K562 (cell line): ENCODE data around the gene CTSH. TPM values are rescaled to one million over a fixed set of nuclear protein-coding genes. Genes with fewer than 3 reads are reported as not detected.
A peak's percentile ranks its signal among the peaks of the same experiment; 100 is the strongest.

Source experiments
- EGR1 ChIP-seq: fragments of 450-650 bp; conservative IDR thresholded peaks from 2 replicates; pipeline ENCODE4 v1.6.1; 2017; ENCODE audit warnings: mild to moderate bottlenecking
- ELK3 ChIP-seq: fragments of 450-650 bp; formaldehyde crosslinking; IDR thresholded peaks from 2 replicates; pipeline ENCODE4 v1.4.0; 2020; ENCODE audit warnings: mild to moderate bottlenecking
- GATAD2A ChIP-seq: fragments of 450-650 bp; IDR thresholded peaks from 2 replicates; pipeline ENCODE4 v1.6.1; 2017
- IFI16 ChIP-seq: fragments of 250-450 bp; sonication (Bioruptor Pico); IDR thresholded peaks from 2 replicates; pipeline ENCODE4 v2.1.2; 2022; ENCODE audit warnings: mild to moderate bottlenecking, inconsistent platforms
- PTBP1 ChIP-seq: fragments of 200-400 bp; formaldehyde crosslinking; IDR thresholded peaks from 2 replicates; pipeline ENCODE4 v1.6.1; 2017; ENCODE audit warnings: low read depth, low read length
- RAD21 ChIP-seq, 2 experiments: fragments of 250-450 bp in 1 of 2; fragments of 450-650 bp in 1 of 2; sonication (Bioruptor Pico) in 1 of 2; formaldehyde crosslinking in 1 of 2; IDR thresholded peaks in 1 of 2; conservative IDR thresholded peaks in 1 of 2; 2 replicates each; pipeline versions ENCODE4 v1.4.0 to v1.8.0; 2020 to 2022; ENCODE audit warnings: mild to moderate bottlenecking in 2 of 2, moderate library complexity in 1 of 2
- RAD51 ChIP-seq: fragments of 450-650 bp; IDR thresholded peaks from 2 replicates; pipeline ENCODE4 v1.7.1; 2016; ENCODE audit warnings: low read depth, mild to moderate bottlenecking, borderline replicate concordance
- SMARCE1 ChIP-seq: fragments of 450-650 bp; IDR thresholded peaks from 2 replicates; pipeline ENCODE4 v1.7.1; 2016; ENCODE audit warnings: mild to moderate bottlenecking
- SMC3 ChIP-seq: conservative IDR thresholded peaks from 2 replicates; pipeline ENCODE4 v1.6.1; 2011; ENCODE audit warnings: low read depth, low read length, improper control_type of control experiment; ENCODE audit not compliant: insufficient read depth
- TEAD4 ChIP-seq, 2 experiments: sonication (generic) in 1 of 2; formaldehyde crosslinking in 1 of 2; IDR thresholded peaks; 2 replicates each; pipeline versions ENCODE4 v1.6.1 to v1.8.0; 2012 to 2022; ENCODE audit warnings: borderline replicate concordance in 1 of 2, inconsistent platforms in 1 of 2, low read length in 1 of 2, mild to moderate bottlenecking in 1 of 2, missing genetic modification reagents in 1 of 2
- XRCC5 ChIP-seq: fragments of 200-400 bp; formaldehyde crosslinking; IDR thresholded peaks from 2 replicates; pipeline ENCODE4 v1.6.1; 2017; ENCODE audit warnings: low read depth, mild to moderate bottlenecking, low read length
- polyA plus RNA-seq, 8 experiments: library from polyadenylated mRNA; depleted of rRNA in 4 of 8; stranded (reverse) in 5 of 8; unstranded in 3 of 8; fragments of >200 nt; fragmentation: Nextera tagmentation in 2 of 8; fragmentation: Illumina TruSeq in 1 of 8; extraction: Ambion mirVana in 2 of 8; extraction: Trizol in 1 of 8; gene quantifications; 2 replicates each; pipeline versions ENCODE4 v1.2.1 to v1.2.3, GENCODE V29; 2011 to 2014; ENCODE audit warnings: inconsistent platforms in 1 of 8, missing spikeins in 1 of 8
- total RNA-seq, 7 experiments: library from RNA; depleted of rRNA in 6 of 7; stranded (reverse); fragments of >200 nt in 6 of 7; fragmentation: Illumina TruSeq in 2 of 7; extraction: Trizol in 2 of 7; gene quantifications; 2 replicates each; pipeline versions ENCODE4 v1.2.1 to v1.2.3, GENCODE V29; 2011 to 2021; ENCODE audit warnings: low replicate concordance in 1 of 7
- TF ChIP-seq, protein P1 (sequence below): fragments of 450-650 bp; formaldehyde crosslinking; IDR thresholded peaks from 2 replicates; pipeline ENCODE4 v1.4.0; 2020; ENCODE audit warnings: mild to moderate bottlenecking, moderate library complexity
- TF ChIP-seq, protein P2 (sequence below): sonication (generic); formaldehyde crosslinking; IDR thresholded peaks from 2 replicates; pipeline ENCODE4 v1.8.1; 2023; ENCODE audit warnings: mild to moderate bottlenecking, missing genetic modification reagents

Gene CTSH
- total and polyA plus RNA-seq, 9 of the 15 experiments (the other 6 are each of a cell fraction or from before 2014, with no cell fraction given): 15.0 to 462 (median 173) TPM

GRCh38 chr15:78909791-78910228, 35.0 kb downstream of the CTSH start (continued):
- no peak for TF ChIP-seq TEAD4 (IDR thresholded peaks at IDR 0.05; ENCODE audit: low read length)
- TF ChIP-seq TEAD4 (CRISPR knock-in tag; IDR thresholded peaks at IDR 0.05; ENCODE audit: borderline replicate concordance): no peak
- TF ChIP-seq SMARCE1: no peak
- TF ChIP-seq, protein P1, sequence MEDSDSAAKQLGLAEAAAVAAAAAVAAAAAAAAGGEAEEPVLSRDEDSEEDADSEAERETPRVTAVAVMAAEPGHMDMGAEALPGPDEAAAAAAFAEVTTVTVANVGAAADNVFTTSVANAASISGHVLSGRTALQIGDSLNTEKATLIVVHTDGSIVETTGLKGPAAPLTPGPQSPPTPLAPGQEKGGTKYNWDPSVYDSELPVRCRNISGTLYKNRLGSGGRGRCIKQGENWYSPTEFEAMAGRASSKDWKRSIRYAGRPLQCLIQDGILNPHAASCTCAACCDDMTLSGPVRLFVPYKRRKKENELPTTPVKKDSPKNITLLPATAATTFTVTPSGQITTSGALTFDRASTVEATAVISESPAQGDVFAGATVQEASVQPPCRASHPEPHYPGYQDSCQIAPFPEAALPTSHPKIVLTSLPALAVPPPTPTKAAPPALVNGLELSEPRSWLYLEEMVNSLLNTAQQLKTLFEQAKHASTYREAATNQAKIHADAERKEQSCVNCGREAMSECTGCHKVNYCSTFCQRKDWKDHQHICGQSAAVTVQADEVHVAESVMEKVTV (CRISPR knock-in tag): 0 out of 2 replicates have a peak, but pooled peaks have one; percentile 21
- peak; percentile 49 to 75 for TF ChIP-seq RAD21 (CRISPR knock-in tag; conservative IDR thresholded peaks at IDR 0.05 in 1 of 2, IDR thresholded peaks at IDR 0.05 in 1 of 2)
- no peak for TF ChIP-seq RAD51
- TF ChIP-seq SMC3: peak; percentile 62
- no peak for TF ChIP-seq IFI16 (CRISPR knock-in tag)
- TF ChIP-seq XRCC5: peak; percentile 23; the same call in 1 of the 2 replicates
- TF ChIP-seq ELK3 (CRISPR knock-in tag): no peak
- TF ChIP-seq GATAD2A: peak; percentile 45; the same call in 1 of the 2 replicates
- TF ChIP-seq, protein P2, sequence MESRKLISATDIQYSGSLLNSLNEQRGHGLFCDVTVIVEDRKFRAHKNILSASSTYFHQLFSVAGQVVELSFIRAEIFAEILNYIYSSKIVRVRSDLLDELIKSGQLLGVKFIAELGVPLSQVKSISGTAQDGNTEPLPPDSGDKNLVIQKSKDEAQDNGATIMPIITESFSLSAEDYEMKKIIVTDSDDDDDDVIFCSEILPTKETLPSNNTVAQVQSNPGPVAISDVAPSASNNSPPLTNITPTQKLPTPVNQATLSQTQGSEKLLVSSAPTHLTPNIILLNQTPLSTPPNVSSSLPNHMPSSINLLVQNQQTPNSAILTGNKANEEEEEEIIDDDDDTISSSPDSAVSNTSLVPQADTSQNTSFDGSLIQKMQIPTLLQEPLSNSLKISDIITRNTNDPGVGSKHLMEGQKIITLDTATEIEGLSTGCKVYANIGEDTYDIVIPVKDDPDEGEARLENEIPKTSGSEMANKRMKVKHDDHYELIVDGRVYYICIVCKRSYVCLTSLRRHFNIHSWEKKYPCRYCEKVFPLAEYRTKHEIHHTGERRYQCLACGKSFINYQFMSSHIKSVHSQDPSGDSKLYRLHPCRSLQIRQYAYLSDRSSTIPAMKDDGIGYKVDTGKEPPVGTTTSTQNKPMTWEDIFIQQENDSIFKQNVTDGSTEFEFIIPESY (CRISPR knock-in tag): peak; percentile 80
- TF ChIP-seq EGR1: peak; percentile 72
- no peak for TF ChIP-seq PTBP1
